DOHH2 (cell line): ENCODE results near the gene MPRIP.

Source experiments
- H3F3A ChIP-seq: fragments of 200-600 bp; sonication (generic), shearing (Covaris generic); 2 replicates; pipeline ENCODE4 v1.6.0; 2016; ENCODE audit warnings: antibody characterized with exemption, mild to moderate bottlenecking; ENCODE audit not compliant: control insufficient read depth, insufficient read depth
- H3K27ac ChIP-seq: fragments of 200-600 bp; sonication (generic); 2 replicates; pipeline ENCODE4 v1.5.1; 2014; ENCODE audit warnings: low read depth, mild to moderate bottlenecking, low read length, moderate library complexity
- H3K27me3 ChIP-seq: fragments of 200-600 bp; sonication (generic); 2 replicates; pipeline ENCODE4 v1.6.1; 2014; ENCODE audit warnings: mild to moderate bottlenecking, low read length, mixed read lengths; ENCODE audit not compliant: control insufficient read depth
- H3K36me3 ChIP-seq: fragments of 200-600 bp; sonication (generic); 2 replicates; pipeline ENCODE4 v1.6.1; 2014; ENCODE audit warnings: mild to moderate bottlenecking, low read length, moderate library complexity, mixed read lengths; ENCODE audit not compliant: control insufficient read depth
- H3K4me1 ChIP-seq: fragments of 200-600 bp; sonication (generic); 2 replicates; pipeline ENCODE4 v1.6.1; 2014; ENCODE audit warnings: mild to moderate bottlenecking, low read length, mixed read lengths; ENCODE audit not compliant: control insufficient read depth
- H3K4me2 ChIP-seq: fragments of 200-600 bp; sonication (generic); 2 replicates; pipeline ENCODE4 v1.6.0; 2014; ENCODE audit warnings: mild to moderate bottlenecking, low read length, moderate library complexity
- H3K4me3 ChIP-seq: fragments of 200-600 bp; sonication (generic); 2 replicates; pipeline ENCODE4 v1.5.1; 2014; ENCODE audit warnings: mild to moderate bottlenecking, low read length, mixed read lengths
- H3K79me2 ChIP-seq: fragments of 200-600 bp; sonication (generic); 2 replicates; pipeline ENCODE4 v1.6.1; 2014; ENCODE audit warnings: mild to moderate bottlenecking, low read length, mixed read lengths; ENCODE audit not compliant: control insufficient read depth
- H3K9me2 ChIP-seq: fragments of 200-600 bp; sonication (generic); replicated peaks from 2 replicates; pipeline ENCODE4 v1.6.1; 2014; ENCODE audit warnings: mild to moderate bottlenecking, low read length, mixed read lengths; ENCODE audit not compliant: control insufficient read depth
- H3K9me3 ChIP-seq: fragments of 200-600 bp; sonication (generic); 2 replicates; pipeline ENCODE4 v1.6.1; 2014; ENCODE audit warnings: antibody characterized with exemption, low read length, mixed read lengths; ENCODE audit not compliant: control insufficient read depth, insufficient read depth
- H4K20me1 ChIP-seq: fragments of 200-600 bp; sonication (generic); 2 replicates; pipeline ENCODE4 v1.6.0; 2014; ENCODE audit warnings: low read depth, mild to moderate bottlenecking, antibody characterized with exemption, low read length, moderate library complexity; ENCODE audit not compliant: control insufficient read depth, insufficient read depth
- EZH2phosphoT487 ChIP-seq: fragments of 200-600 bp; sonication (generic); IDR thresholded peaks from 2 replicates; pipeline ENCODE4 v1.6.1; 2017; ENCODE audit warnings: borderline replicate concordance, mild to moderate bottlenecking, antibody characterized with exemption, low read length, moderate library complexity, mixed read lengths
- TF ChIP-seq, protein P1 (sequence below): fragments of 200-600 bp; sonication (generic); IDR thresholded peaks from one replicate; pipeline ENCODE4 v1.5.1; 2014; ENCODE audit warnings: antibody characterized with exemption, mild to moderate bottlenecking, low read depth, low read length; ENCODE audit not compliant: poor library complexity, severe bottlenecking

MPRIP gene

DNA sequence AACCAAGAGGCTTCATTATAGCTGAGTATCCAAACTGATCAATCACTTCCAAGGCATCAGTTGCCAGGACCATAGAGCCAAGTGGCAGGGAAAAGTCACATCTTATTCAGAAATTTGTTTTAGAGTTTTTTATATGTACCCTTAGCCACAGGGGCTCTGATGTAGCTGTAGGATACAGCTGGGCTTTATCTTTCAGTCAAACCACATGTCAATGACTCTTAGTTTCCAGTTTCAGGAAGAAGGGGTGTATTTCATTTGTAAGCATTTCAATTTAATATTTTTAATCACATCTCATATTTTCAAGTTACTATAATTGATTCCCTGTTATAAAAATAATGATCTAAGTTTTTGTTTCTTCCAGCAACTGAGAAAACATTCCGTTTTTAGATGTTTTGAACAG, 197.6 kb downstream of the MPRIP start:
- H3K4me3 ChIP-seq, result no peak overlapping the region
- no peaks in the 10 kb centered on the region for H3K27me3 ChIP-seq
- no peak overlapping the region for H3K27ac ChIP-seq
- peaks cover 18% of the 10 kb centered on the region for H3K79me2 ChIP-seq
- no peaks in the 10 kb centered on the region for H3K9me2 ChIP-seq
- H3K4me1 ChIP-seq, result peaks cover 21% of the 10 kb centered on the region
- H3K9me3 ChIP-seq, result no peaks in the 10 kb centered on the region
- no peaks in the 10 kb centered on the region for H3K36me3 ChIP-seq
- H3F3A ChIP-seq, result peaks cover 21% of the 10 kb centered on the region
- no peak overlapping the region for H3K4me2 ChIP-seq
- H4K20me1 ChIP-seq, result no peaks in the 10 kb centered on the region; the same call in 1 of the 2 replicates
- TF ChIP-seq, protein P1, sequence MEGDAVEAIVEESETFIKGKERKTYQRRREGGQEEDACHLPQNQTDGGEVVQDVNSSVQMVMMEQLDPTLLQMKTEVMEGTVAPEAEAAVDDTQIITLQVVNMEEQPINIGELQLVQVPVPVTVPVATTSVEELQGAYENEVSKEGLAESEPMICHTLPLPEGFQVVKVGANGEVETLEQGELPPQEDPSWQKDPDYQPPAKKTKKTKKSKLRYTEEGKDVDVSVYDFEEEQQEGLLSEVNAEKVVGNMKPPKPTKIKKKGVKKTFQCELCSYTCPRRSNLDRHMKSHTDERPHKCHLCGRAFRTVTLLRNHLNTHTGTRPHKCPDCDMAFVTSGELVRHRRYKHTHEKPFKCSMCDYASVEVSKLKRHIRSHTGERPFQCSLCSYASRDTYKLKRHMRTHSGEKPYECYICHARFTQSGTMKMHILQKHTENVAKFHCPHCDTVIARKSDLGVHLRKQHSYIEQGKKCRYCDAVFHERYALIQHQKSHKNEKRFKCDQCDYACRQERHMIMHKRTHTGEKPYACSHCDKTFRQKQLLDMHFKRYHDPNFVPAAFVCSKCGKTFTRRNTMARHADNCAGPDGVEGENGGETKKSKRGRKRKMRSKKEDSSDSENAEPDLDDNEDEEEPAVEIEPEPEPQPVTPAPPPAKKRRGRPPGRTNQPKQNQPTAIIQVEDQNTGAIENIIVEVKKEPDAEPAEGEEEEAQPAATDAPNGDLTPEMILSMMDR, result no peak
- no peak for TF ChIP-seq EZH2phosphoT487

DNA sequence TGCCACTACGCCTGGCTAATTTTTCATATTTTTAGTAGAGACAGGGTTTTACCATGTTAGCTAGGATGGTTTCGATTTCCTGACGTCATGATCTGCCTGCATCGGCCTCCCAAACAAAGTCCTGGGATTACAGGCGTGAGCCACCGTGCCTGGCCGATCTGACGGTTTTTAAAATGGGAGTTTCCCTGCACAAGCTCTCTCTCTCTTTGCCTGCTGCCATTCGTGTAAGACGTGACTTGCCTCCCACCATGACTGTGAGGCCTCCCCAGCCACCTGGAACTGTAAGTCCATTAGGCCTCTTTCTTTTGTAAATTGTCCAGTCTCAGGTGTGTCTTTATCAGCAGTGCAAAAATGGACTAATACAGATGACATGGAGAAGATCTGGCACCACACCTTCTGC, 199.4 kb downstream of the MPRIP start:
- no peaks in the 10 kb centered on the region for H3K27me3 ChIP-seq
- H4K20me1 ChIP-seq, result no peaks in the 10 kb centered on the region
- no peak overlapping the region for H3K4me2 ChIP-seq
- peaks cover 12% of the 10 kb centered on the region for H3K36me3 ChIP-seq
- H3K9me2 ChIP-seq, result no peaks in the 10 kb centered on the region
- H3K79me2 ChIP-seq, result peaks cover 2% of the 10 kb centered on the region
- H3K9me3 ChIP-seq, result no peaks in the 10 kb centered on the region
- no peak overlapping the region for H3K27ac ChIP-seq
- H3F3A ChIP-seq, result peaks cover 28% of the 10 kb centered on the region
- TF ChIP-seq, protein P1, result no peak
- TF ChIP-seq EZH2phosphoT487, result no peak
- H3K4me3 ChIP-seq, result no peak overlapping the region
- peaks cover 7% of the 10 kb centered on the region; the same call in 1 of the 2 replicates for H3K4me1 ChIP-seq

DNA sequence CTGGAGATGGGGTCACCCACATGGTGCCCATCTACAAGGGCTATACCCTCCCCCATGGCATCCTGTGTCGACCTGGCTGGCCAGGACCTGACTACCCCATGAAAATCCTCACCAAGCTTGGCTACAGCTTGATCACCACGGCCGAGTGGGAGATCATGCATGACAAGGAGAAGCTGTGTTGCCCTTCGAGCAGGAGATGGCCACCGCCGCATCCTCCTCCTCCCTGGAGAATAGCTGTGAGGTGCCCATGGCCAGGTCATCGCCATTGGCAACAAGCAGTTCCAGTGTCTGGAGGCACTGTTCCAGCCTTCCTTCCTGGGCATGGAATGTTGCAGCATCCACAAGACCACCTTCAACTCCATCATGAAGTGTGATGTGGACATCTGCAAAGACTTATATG, 200.0 kb downstream of the MPRIP start:
- Histone ChIP-seq H3K4me2 (no peak overlapping the region), H3K79me2 (no peaks in the 10 kb centered on the region; the same call in 1 of the 2 replicates), H3K9me2 (no peaks in the 10 kb centered on the region), H3K36me3 (peaks cover 18% of the 10 kb centered on the region), H3F3A (peaks cover 34% of the 10 kb centered on the region), H3K27me3 (no peaks in the 10 kb centered on the region), H4K20me1 (no peaks in the 10 kb centered on the region), H3K4me1 (peaks cover 7% of the 10 kb centered on the region; the same call in 1 of the 2 replicates), H3K27ac (no peak overlapping the region), H3K9me3 (no peaks in the 10 kb centered on the region), H3K4me3 (no peak overlapping the region)
- TF ChIP-seq, protein P1, result no peak
- no peak for TF ChIP-seq EZH2phosphoT487
